ENCODE data around the gene CCL13.

CCL13 gene

DNA sequence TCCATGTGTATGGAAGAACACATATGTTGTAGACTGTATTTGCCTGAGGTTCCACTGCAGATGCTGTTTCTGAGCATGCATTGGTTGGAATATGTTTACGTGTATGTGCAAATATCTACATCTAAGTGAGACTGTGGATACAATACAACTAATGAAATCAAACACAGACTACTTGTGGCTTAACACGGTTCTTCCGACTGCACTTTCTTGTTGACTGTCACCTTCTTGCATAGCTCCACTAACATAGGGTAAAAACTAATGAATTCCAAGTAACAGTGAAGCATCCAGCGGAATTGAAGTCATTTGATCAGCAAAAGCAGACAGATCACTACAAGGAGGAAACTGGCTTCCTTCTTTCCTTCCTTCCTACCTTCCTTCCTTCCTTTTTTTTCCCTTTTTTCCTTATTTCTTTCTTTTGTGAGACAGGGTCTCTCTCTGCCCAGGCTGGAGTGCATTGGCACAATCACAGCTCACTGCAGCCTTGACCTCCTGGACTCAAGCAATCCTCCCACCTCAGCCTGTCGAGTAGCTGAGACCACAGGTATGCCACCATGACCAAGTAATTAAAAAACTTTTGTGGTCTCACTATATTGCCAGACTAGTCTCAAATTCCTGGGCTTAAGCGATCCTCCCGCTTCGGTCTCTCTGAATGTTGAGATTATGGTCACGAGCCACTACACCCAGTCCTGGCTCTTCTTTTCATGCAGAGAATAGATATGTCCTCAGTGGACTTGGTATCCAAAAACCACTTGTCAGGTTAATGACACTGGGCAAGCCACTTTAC is 28.7 kb downstream of the CCL13 start:
- no peak for DNase-seq (ENCODE audit: low read depth)

DNA sequence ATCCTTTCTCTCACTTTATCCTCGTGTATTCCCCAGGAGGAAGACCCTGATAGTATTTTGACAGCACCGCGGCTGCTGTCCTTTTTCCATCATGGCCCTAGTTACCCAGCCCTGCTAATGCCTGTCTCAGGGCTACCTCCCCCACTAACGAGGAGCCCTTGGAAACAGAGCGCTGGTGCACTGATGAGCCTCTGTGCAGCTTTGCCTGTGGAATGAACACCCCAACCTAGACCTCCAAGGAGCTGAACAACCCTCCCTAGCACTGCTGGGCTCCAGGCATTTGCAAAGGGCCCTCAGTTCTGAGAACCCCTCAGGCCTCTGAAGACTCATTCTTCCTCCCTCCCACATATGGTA is 30.0 kb downstream of the CCL13 start:
- no peak for DNase-seq (ENCODE audit: low read depth)

DNA sequence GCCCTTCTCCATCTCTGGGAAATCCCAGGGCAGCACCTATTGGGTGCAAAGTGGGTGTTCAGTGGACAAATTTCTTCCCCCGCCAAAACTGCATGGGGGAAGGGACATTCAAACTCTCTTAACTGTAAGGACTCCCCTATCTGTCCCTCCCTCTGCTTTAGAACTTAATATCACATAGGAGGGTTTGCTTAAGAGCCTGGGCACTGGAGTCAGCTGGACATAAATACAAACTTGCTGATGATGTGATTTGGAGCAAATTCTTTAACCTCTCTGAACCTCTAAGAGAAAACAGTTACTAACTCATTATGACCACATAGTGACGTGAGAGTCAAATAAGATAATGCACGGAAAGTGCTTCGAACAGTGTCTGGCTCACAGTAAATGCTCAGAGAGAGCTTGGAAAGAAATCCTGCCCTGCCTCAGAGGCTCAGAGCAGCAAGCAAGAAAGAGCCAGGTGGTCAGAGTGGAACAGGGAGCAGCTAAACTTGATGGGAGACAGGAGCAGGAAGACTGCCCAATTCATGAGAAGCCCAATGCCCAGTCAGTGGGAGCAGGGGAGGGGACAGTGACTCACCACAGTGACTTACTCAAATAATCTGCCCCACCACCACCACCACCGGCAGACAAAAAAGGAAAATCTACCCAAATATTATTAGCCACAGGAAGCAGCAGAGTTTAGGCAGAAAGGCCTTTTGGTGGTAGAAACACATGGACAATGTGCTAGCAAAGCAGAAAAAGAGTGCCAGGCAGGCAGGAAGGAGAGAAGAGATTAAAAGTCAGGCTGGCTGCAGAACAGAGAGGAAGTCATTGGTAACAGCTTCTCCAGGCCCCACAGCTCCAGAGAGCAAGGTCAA is 30.6 kb downstream of the CCL13 start:
- no peak for DNase-seq (ENCODE audit: low read depth)

DNA sequence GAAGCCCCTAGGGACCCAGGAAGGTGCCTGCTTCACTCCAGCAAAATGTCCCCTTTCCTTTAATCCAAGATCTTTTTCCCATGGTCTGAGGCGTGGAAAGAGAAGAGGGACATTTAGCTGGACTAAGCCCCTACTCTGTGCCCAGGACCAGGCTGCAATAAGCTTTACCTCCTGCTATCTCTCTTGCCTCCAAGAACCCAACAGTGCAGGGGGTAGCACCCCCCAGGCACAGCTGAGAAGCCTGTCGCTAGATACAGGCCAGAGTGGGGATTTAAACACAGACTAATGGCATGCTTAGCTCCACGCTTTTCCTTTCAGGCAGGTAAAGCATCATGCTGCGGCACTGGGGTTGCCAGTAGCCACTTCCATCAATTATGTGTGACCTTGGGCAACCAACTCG is 31.3 kb downstream of the CCL13 start:
- DNase-seq (ENCODE audit: low read depth) = no peak

DNA sequence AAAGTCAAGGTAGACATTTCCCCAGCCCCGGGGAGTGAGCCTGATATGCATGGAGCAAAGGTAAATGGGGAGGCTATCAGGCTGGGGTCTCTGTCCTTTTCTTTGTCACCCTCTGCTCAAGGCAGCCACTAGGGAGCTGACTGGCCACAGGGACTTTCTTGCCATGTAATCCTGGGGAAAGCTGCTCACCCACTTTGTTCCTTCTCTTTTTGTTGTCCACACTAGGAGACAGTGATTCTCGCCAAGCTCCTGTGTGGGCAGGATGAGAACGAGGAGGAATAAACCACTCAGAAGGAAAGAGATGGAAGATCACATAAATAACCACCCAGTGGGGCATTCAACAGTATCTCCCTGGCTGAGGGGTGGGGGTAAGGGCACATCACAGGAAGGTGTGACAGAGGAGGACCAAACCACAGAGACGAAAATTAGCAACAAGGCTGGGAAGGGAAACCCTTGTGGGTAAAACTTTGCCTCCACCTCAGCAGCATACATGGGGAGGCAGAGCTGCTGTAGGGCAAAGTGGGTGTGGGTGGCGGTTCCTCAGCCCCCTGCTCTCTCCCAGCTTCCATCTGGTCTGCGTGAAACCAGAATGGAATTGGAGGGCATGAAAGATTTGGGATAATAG is 33.0 kb downstream of the CCL13 start:
- no peak for DNase-seq (ENCODE audit: low read depth)

DNA sequence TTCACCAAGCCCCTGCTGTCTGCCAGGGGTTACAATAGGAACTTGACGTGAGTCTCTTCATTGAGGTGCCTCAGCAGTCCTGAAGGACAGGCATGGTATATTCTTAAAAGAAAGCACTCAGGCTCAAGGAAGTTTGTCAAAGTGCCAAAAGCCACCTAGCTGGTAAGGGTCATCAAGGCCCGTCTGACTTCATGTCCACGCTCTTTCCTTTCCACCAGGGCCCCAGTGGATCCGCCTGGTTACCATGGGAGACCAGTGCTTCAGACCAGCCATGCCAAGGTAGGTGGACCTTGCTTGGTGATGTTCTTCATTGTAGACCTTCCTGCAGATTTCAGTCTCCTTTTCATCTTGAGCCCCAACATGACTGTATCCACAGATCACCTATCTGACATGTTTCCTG is 34.4 kb downstream of the CCL13 start:
- DNase-seq (ENCODE audit: low read depth) = no peak

DNA sequence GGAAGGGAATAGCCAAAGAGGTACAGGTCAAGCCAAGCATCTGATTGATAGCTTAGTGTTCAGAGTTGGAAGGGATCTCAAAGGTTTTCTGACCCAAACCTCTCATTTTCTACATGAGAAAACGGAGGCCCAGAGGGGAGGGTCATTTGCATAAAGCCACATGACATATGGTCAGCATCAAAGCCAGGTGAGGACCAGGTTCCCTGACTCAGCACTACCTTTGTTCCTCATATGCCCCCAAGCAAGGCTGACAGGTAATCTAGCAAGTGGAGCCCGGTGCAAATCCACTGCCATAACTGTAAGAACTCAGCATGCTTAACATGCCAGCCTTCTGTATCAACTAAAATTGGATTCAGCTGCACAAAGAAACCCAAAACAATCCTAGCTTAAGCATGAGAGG is 35.0 kb downstream of the CCL13 start:
- DNase-seq (ENCODE audit: low read depth) = no peak

DNA sequence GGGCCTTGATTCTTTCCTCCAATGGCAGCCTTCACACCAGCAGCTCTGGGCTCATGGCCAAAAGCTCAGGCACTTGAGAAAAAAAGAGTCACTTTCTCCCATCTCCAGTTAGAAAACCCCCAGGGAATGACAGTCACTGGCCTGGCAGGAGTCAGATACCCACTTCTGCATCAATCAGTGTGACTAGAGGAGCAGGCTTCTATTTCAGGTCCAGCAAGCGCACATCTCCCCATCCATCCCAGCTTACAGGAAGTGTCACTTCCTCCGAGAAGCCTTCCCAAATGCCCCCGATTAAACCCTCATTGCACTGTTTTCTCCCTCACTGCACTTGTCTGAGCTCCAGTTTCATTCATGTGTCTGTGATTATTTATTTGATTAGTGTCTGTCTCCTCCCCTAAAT is 37.1 kb downstream of the CCL13 start:
- no peak for DNase-seq (ENCODE audit: low read depth)

DNA sequence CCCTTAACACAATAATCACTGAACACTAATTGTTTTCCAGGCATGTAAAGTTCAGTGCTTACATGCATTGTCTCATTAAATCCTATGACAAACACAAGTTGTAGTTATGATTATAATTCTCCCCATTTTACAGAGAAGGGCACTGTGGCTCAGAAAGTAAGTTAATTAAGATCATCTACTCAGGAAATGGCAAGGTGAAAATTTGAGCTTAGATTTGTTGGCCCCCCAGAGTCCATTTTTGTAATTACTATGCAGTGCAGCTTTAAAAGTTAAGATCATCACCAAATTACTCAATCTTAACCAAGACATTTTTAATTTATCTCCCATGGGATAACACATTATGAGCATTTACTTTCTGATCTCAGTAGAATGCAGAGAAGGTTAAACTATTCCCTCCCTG is 41.0 kb downstream of the CCL13 start:
- DNase-seq (ENCODE audit: low read depth) = no peak

DNA sequence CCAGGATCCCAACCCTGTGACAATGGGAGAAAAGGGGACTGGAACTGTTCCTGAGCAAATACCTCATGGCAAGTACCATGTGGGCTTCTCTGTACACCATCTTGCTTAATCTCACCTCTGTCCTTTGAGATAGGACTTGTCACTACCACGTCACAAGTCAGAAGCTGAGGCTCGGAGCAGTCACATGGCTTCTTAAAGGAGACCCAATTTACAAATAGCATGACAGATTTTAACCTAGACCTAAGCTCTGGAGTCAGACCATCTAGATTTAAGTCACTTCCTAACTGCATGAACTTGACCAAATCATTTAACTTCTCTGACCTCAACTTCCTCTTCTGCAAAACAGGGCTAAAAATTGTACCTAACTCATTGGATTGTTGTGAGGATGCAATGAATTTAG is 42.7 kb downstream of the CCL13 start:
- DNase-seq (ENCODE audit: low read depth) = no peak

DNA sequence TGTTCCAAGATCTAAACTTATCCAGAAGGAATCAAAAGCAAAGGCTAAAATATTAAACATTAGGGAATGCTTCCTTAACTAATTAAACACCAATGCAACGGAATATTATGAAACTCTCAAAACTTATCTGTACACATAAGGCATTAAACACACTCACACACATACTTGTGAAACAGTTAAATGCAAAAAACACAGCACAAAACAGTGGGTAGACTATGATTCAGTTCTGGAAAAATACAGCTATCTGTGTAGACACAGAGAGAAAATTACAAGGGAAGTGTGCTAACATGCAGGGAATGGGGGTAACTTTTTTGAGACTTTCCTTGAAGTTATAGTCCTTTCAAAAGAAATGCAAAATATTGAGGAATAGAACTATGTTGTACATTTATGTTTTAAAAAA is 43.4 kb downstream of the CCL13 start:
- DNase-seq (ENCODE audit: low read depth) = no peak

DNA sequence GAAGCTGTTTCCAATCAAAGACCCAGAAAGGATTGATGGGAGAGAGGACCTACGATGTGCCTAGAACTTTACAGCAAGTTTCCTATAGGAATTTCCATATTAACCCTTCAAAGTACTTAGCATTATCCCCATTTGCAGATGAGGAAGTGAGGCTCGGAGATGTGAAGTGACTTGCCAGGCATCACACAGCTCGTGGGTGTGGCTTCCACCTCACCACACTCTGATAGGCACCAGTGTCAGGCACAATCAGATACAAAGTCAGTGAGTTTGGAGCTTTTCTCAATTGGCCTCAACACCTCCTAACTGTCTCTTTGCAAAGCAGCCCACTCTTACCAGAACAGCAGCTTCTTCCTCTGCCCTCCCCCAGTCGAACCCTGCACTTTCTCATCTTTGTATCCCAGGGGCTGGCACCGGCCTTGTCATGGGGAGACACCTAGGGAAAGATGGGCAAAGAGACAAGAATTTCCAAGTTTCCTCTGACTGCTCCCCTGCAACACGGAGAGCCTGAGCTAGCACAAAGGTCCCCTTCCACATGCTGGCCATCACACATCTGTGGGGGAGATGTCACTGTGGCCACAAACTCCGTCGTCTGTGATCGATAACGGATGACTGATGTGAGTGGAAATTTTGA is 44.1 kb downstream of the CCL13 start:
- no peak for DNase-seq (ENCODE audit: low read depth)

DNA sequence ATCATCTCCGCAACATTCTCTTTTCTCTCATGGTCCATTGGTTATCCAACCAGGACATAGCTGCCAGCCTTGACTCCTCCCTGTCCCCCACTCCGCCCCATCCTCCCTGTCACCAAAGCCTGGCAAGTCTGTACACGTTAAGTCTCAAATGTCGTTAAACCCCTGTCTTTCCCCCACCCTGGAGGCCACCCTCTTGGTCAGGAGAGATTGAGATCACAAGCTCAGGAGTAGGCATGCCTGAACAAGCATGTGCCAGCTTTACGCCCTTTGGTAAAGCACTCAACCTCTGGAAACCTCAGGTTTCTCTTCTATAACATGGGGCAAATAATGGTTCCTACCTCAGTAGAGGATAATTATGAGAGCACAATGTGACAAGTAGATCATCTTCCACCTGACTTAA is 44.9 kb downstream of the CCL13 start:
- no peak for DNase-seq (ENCODE audit: low read depth)

DNA sequence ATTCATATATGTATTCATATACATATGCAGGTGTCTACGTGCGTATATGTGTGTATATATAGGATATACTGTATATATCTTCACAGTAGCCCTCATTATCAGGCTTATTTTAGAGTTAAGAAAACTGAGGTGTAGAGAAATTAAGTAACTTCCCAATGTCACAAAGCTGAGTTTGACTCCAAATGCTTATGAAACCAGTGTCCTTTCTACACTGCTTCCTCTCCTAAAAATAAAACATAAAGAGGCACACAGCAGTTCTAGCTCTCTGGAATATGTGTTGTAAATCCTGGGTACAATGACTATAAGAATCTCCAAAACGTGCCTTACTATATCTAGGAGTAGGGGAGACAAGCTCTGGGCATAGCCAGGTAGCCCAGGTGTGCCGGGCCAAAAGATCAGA is 46.7 kb downstream of the CCL13 start:
- DNase-seq (ENCODE audit: low read depth) = no peak

DNA sequence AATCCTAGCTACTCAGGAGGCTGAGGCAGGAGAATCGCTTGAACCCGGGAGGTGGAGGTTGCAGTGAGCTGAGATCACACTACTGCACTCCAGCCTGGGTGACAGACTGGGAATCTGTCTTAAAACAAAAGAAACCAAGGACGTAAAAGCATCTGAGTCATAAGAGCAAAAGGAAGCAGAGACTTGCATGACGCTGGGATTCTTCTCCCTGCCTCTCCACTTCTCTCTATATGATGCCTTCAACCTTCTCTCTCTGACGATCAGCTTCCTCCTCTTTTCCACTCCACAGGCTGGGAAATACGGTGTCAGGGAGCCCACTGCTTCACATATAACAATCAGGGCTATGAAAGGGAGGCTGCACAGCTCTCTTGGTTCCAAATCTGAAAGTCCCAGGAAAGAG is 49.9 kb downstream of the CCL13 start:
- DNase-seq (ENCODE audit: low read depth) = no peak
